HCT116 (cell line): ENCODE results near the gene TMEM144. TPM values are rescaled to one million over a fixed set of nuclear protein-coding genes. Genes with fewer than 3 reads are reported as not detected.

ENCODE experiments used
- ATAC-seq: fragments of 200-7000 bp; cut with Tn5 transposase; 2 replicates; pipeline ENCODE4 v1.9.1; 2020; ENCODE audit warnings: mild to moderate bottlenecking, moderate library complexity
- BruUV-seq: library from RNA; stranded (reverse); fragments of 400-500 nt; replicated peaks from 2 replicates; lab custom pipeline; 2021; lab: Mats Ljungman, UMichigan
- CTCF ChIA-PET: fragments of 300-600 bp; sonication (Branson Sonifier 250); formaldehyde crosslinking; loops from one replicate; lab custom pipeline; 2021; ENCODE audit warnings: antibody characterized with exemption; lab: Charles Lee
- POLR2A ChIA-PET: fragments of 300-600, 350-600 bp; sonication (Branson Sonifier 250); formaldehyde crosslinking; loops from one replicate; lab custom pipeline; 2021; ENCODE audit warnings: antibody characterized with exemption; lab: Charles Lee
- RAD21 ChIA-PET, 2 experiments: fragments of 300-600 bp; sonication (Branson Sonifier 250); formaldehyde crosslinking; loops; one replicate each; lab custom pipeline; 2023; ENCODE audit warnings: low total read pairs in 2 of 2; ENCODE audit not compliant: uncharacterized antibody in 2 of 2, unreplicated experiment in 2 of 2, low non-redundant PET in 1 of 2; lab: Charles Lee
- DNase-seq: peaks from one replicate; pipeline ENCODE4 v3.0.0-alpha.2; 2010; ENCODE audit warnings: low read depth, low spot score
- H2AFZ ChIP-seq: fragments of 200-600 bp; shearing (Covaris generic), sonication (generic); 2 replicates; pipeline ENCODE4 v1.6.1; 2017; ENCODE audit warnings: low read depth, mixed run types, mixed read lengths, antibody characterized with exemption, low read length; ENCODE audit not compliant: poor library complexity, severe bottlenecking
- H3K27ac ChIP-seq: 2 replicates; pipeline ENCODE4 v1.5.1; 2012; ENCODE audit warnings: low read depth, low read length
- H3K27me3 ChIP-seq: fragments of 200-600 bp; sonication (generic); 2 replicates; pipeline ENCODE4 v1.6.1; 2016; ENCODE audit warnings: mixed run types, low read length, mixed read lengths; ENCODE audit not compliant: insufficient read depth
- H3K36me3 ChIP-seq, 2 experiments: fragments of 200-500 bp in 1 of 2; fragments of 200-600 bp in 1 of 2; sonication (Bioruptor generic) in 1 of 2; sonication (generic) in 1 of 2; 2 replicates each; pipeline versions ENCODE4 v1.5.1 to v1.6.1; 2014 to 2016; ENCODE audit warnings: low read length in 2 of 2, inconsistent platforms in 1 of 2, mixed read lengths in 1 of 2, mixed run types in 1 of 2; ENCODE audit not compliant: insufficient read depth in 2 of 2, control insufficient read depth in 1 of 2
- H3K4me1 ChIP-seq, 2 experiments: fragments of 200-600 bp in 1 of 2; sonication (generic) in 1 of 2; 2 replicates each; pipeline versions ENCODE4 v1.5.1 to v1.6.1; 2012 to 2017; ENCODE audit warnings: low read length in 2 of 2, inconsistent platforms in 1 of 2, mild to moderate bottlenecking in 1 of 2, mixed read lengths in 1 of 2, mixed run types in 1 of 2, moderate library complexity in 1 of 2; ENCODE audit not compliant: insufficient read depth in 2 of 2, control insufficient read depth in 1 of 2
- H3K4me2 ChIP-seq: fragments of 200-600 bp; sonication (generic); 2 replicates; pipeline ENCODE4 v1.6.1; 2017; ENCODE audit warnings: mixed run types, low read length, mixed read lengths
- H3K4me3 ChIP-seq, 2 experiments: fragments of 200-600 bp in 1 of 2; sonication (generic) in 1 of 2; replicated peaks in 1 of 2; 2 replicates each; pipeline ENCODE4 v1.5.1; 2011 to 2016; ENCODE audit warnings: low read length in 2 of 2, control low read depth in 1 of 2, low read depth in 1 of 2, mild to moderate bottlenecking in 1 of 2, mixed read lengths in 1 of 2, mixed run types in 1 of 2
- H3K79me2 ChIP-seq: fragments of 200-600 bp; sonication (generic); 2 replicates; pipeline ENCODE4 v1.6.1; 2017; ENCODE audit warnings: mild to moderate bottlenecking, mixed run types, low read length, moderate library complexity, mixed read lengths; ENCODE audit not compliant: insufficient read depth
- H3K9ac ChIP-seq: fragments of 200-600 bp; sonication (generic); 2 replicates; pipeline ENCODE4 v1.6.1; 2016; ENCODE audit warnings: low read length, mixed read lengths
- H3K9me2 ChIP-seq: fragments of 200-600 bp; sonication (generic), shearing (Covaris generic); 2 replicates; pipeline ENCODE4 v1.6.1; 2017; ENCODE audit warnings: mixed run types, mild to moderate bottlenecking, moderate library complexity; ENCODE audit not compliant: insufficient read depth
- H3K9me3 ChIP-seq, 2 experiments: fragments of 200-500 bp in 1 of 2; fragments of 200-600 bp in 1 of 2; sonication (Bioruptor generic) in 1 of 2; sonication (generic) in 1 of 2; 2 replicates each; pipeline ENCODE4 v1.6.1; 2014 to 2017; ENCODE audit warnings: low read length in 2 of 2, mixed read lengths in 2 of 2, inconsistent platforms in 1 of 2, low read depth in 1 of 2, mild to moderate bottlenecking in 1 of 2, mixed run types in 1 of 2, moderate library complexity in 1 of 2; ENCODE audit not compliant: control insufficient read depth in 1 of 2, insufficient read depth in 1 of 2
- H4K20me1 ChIP-seq: fragments of 200-600 bp; sonication (generic), shearing (Covaris generic); 2 replicates; pipeline ENCODE4 v1.6.1; 2017; ENCODE audit warnings: mixed run types, mild to moderate bottlenecking, moderate library complexity; ENCODE audit not compliant: insufficient read depth
- CBX3 ChIP-seq: IDR thresholded peaks from 2 replicates; pipeline ENCODE4 v1.6.1; 2012; ENCODE audit warnings: low read depth
- CEBPB ChIP-seq: IDR thresholded peaks from 2 replicates; pipeline ENCODE4 v1.6.1; 2012; ENCODE audit warnings: low read depth
- CTCF ChIP-seq, 3 experiments: fragments of 200-600 bp in 1 of 3; sonication (generic) in 1 of 3; IDR thresholded peaks in 2 of 3; conservative IDR thresholded peaks in 1 of 3; 2 replicates each; pipeline ENCODE4 v1.5.1; 2012 to 2017; ENCODE audit warnings: low read depth in 2 of 3, low read length in 2 of 3, antibody characterized with exemption in 1 of 3, borderline replicate concordance in 1 of 3, control low read depth in 1 of 3, mild to moderate bottlenecking in 1 of 3, mixed read lengths in 1 of 3, mixed run types in 1 of 3, moderate library complexity in 1 of 3; ENCODE audit not compliant: insufficient read depth in 1 of 3
- EZH2 ChIP-seq: fragments of 200-600 bp; sonication (generic); IDR thresholded peaks from 2 replicates; pipeline ENCODE4 v1.6.1; 2017; ENCODE audit warnings: antibody characterized with exemption, mixed run types
- JUND ChIP-seq: IDR thresholded peaks from 2 replicates; pipeline ENCODE4 v1.6.1; 2012
- RAD21 ChIP-seq: IDR thresholded peaks from 2 replicates; pipeline ENCODE4 v1.6.1; 2012; ENCODE audit warnings: low read depth, mild to moderate bottlenecking
- YY1 ChIP-seq: IDR thresholded peaks from 2 replicates; pipeline ENCODE4 v1.6.1; 2011; ENCODE audit warnings: low read length, low read depth, moderate library complexity, mild to moderate bottlenecking; ENCODE audit not compliant: insufficient replicate concordance; ENCODE audit errors: extremely low read depth
- intact Hi-C: fragments of 100-400 bp; cut with micrococcal nuclease; formaldehyde crosslinking; loops from 2 replicates; pipeline ENCODE4 v1.10.0; 2022
- total RNA-seq: library from RNA; stranded (reverse); gene quantifications from one replicate; pipeline ENCODE4 v1.2.1, GENCODE V29; 2021; ENCODE audit not compliant: unreplicated experiment
- TF ChIP-seq, protein P1 (sequence below): IDR thresholded peaks from 2 replicates; pipeline ENCODE4 v1.6.1; 2012

TMEM144 gene
- total RNA-seq, 1 experiment from 2014 or later: 12.9 TPM

GRCh38 chr4:158192439-158193158 lies 17.7 kb upstream of the TMEM144 start:
- ChIA-PET CTCF (interaction anchor here (1.3 to 3.9 kb wide), 4 partner anchors 9 to 63 kb away, joined by 4 to 27 read pairs (median 6); no protein-coding TSS in a partner anchor), RAD21 (interaction anchor here in 1 of 2 experiments (1.4 kb wide), 1 partner anchor 63 kb away, joined by 4 read pairs; no protein-coding TSS in a partner anchor), POLR2A (no interaction called here)
- no peaks in the 10 kb centered on the region for H3K9me3 ChIP-seq
- no peak overlapping the region for H3K4me3 ChIP-seq
- H2AFZ ChIP-seq: peak overlapping the region; percentile 10
- no peaks in the 10 kb centered on the region for H3K79me2 ChIP-seq
- no peak overlapping the region; the same call in 1 of the 2 replicates for H3K4me2 ChIP-seq
- no peaks in the 10 kb centered on the region for H3K27me3 ChIP-seq
- H3K9me2 ChIP-seq: no peaks in the 10 kb centered on the region
- no peak overlapping the region for H3K9ac ChIP-seq
- no peaks in the 10 kb centered on the region for H4K20me1 ChIP-seq
- intact Hi-C loops: loop anchor here (1.0 to 10.0 kb wide), 2 partner anchors 63 to 432 kb away; no protein-coding TSS in a partner anchor
- no peaks in the 10 kb centered on the region for H3K4me1 ChIP-seq
- ATAC-seq (peak; percentile 20; the same call in 1 of the 2 replicates), DNase-seq (no peak)
- no TSS peak for BruUV-seq
- H3K36me3 ChIP-seq: no peaks in the 10 kb centered on the region
- TF ChIP-seq CEBPB: no peak
- no peak for TF ChIP-seq RAD21
- no peak for TF ChIP-seq EZH2
- TF ChIP-seq, protein P1, sequence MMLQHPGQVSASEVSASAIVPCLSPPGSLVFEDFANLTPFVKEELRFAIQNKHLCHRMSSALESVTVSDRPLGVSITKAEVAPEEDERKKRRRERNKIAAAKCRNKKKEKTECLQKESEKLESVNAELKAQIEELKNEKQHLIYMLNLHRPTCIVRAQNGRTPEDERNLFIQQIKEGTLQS: no peak
- H3K27ac ChIP-seq: no peak overlapping the region

- POLR2A ChIA-PET: no interaction called here
- CTCF ChIA-PET: interaction anchor here (1.7 to 3.9 kb wide), 3 partner anchors 9 to 62 kb away, joined by 6 to 27 read pairs (median 7); no protein-coding TSS in a partner anchor
Observed at GRCh38 chr4:158193171-158193749, 17.0 kb upstream of the TMEM144 start.

More at GRCh38 chr4:158193171-158193749, 17.0 kb upstream of the TMEM144 start:
- no peaks in the 10 kb centered on the region for H3K27me3 ChIP-seq
- H2AFZ ChIP-seq: peak overlapping the region; percentile 10
- H3K4me2 ChIP-seq: peak overlapping the region; percentile 41
- no peaks in the 10 kb centered on the region for H3K79me2 ChIP-seq
- H3K9me2 ChIP-seq: no peaks in the 10 kb centered on the region
- no peak overlapping the region for H3K27ac ChIP-seq
- DNase-seq: peak; percentile 40
- H3K9ac ChIP-seq: no peak overlapping the region
- ATAC-seq: peak; percentile 83
- H3K4me3 ChIP-seq: no peak overlapping the region
- no peaks in the 10 kb centered on the region for H3K9me3 ChIP-seq
- no peaks in the 10 kb centered on the region for H3K4me1 ChIP-seq
- RAD21 ChIA-PET: interaction anchor here in 1 of 2 experiments (1.4 kb wide), 1 partner anchor 62 kb away, joined by 4 read pairs; no protein-coding TSS in a partner anchor
- H3K36me3 ChIP-seq: no peaks in the 10 kb centered on the region
- intact Hi-C loops: loop anchor here (1.0 to 10.0 kb wide), 2 partner anchors 62 to 432 kb away; no protein-coding TSS in a partner anchor
- peak; percentile 53 to 70 (median 62); a peak in 5 of 6 replicates for TF ChIP-seq CTCF (IDR thresholded peaks at IDR 0.05 in 2 of 3, conservative IDR thresholded peaks at IDR 0.05 in 1 of 3; ENCODE audit: borderline replicate concordance in 1 of 3, insufficient read depth in 1 of 3, low read depth in 2 of 3, low read length in 2 of 3)
- peak; percentile 70 for TF ChIP-seq RAD21
- TF ChIP-seq YY1: peak; percentile 9
- TF ChIP-seq JUND: no peak
- peak; percentile 42; the same call in 1 of the 2 replicates for TF ChIP-seq CBX3
- no TSS peak for BruUV-seq
- H4K20me1 ChIP-seq: no peaks in the 10 kb centered on the region
